Esophagus muscularis mucosa (tissue), 4 donors: ENCODE results near the gene SIK3. TPM values are rescaled to one million over a fixed set of nuclear protein-coding genes. Genes with fewer than 3 reads are reported as not detected.
A peak's percentile ranks its signal among the peaks of the same experiment; 100 is the strongest.

Source experiments
- DNase-seq: peaks from one replicate; pipeline ENCODE4 v3.0.0-alpha.2; 2017; ENCODE audit errors: extremely low spot score
- H3K27ac ChIP-seq, 4 donors: fragments of 200-600 bp; sonication (generic); replicated peaks in 1 of 4; 1 replicate in 3 of 4; 2 replicates in 1 of 4; pipeline ENCODE4 v1.5.1; 2016 to 2019; ENCODE audit warnings: mild to moderate bottlenecking in 1 of 4
- H3K27me3 ChIP-seq, 4 donors: fragments of 200-600 bp; sonication (generic); one replicate each; pipeline versions ENCODE4 v1.5.1 to v1.6.0; 2016 to 2019
- H3K36me3 ChIP-seq, 4 donors: fragments of 200-600 bp; sonication (generic); one replicate each; pipeline ENCODE4 v1.5.1; 2016 to 2019
- H3K4me1 ChIP-seq, 4 donors: fragments of 200-600 bp; sonication (generic); one replicate each; pipeline ENCODE4 v1.5.1; 2016 to 2019
- H3K4me3 ChIP-seq, 4 donors: fragments of 200-600 bp; sonication (generic); 1 replicate in 2 of 4; 2 replicates in 2 of 4; pipeline ENCODE4 v1.5.1; 2016 to 2019; ENCODE audit warnings: mild to moderate bottlenecking in 4 of 4, moderate library complexity in 1 of 4
- H3K9me3 ChIP-seq, 4 donors: fragments of 200-600 bp; sonication (generic); 1 replicate in 3 of 4; 2 replicates in 1 of 4; pipeline ENCODE4 v1.5.1; 2016 to 2019
- EP300 ChIP-seq: sonication (generic); formaldehyde crosslinking; IDR thresholded peaks from one replicate; pipeline ENCODE4 v1.6.1; 2017; ENCODE audit warnings: antibody characterized with exemption
- POLR2A ChIP-seq: fragments of 450-650 bp; IDR thresholded peaks from one replicate; pipeline ENCODE4 v1.6.1; 2017; ENCODE audit warnings: antibody characterized with exemption, moderate library complexity, mild to moderate bottlenecking, low read depth
- POLR2AphosphoS5 ChIP-seq, 2 donors: sonication (generic); formaldehyde crosslinking; IDR thresholded peaks; one replicate each; pipeline ENCODE4 v1.6.1; 2017; ENCODE audit warnings: antibody characterized with exemption in 2 of 2
- WGBS: methylation state at CpG from one replicate; pipeline ENCODE4 v1.1.5; 2018; 5-methylcytosine and 5-hydroxymethylcytosine counted together
- intact Hi-C: fragments of 100-400 bp; cut with DNase I; formaldehyde crosslinking; loops from one replicate; pipeline ENCODE4 v1.15.1; 2023
- total RNA-seq, 4 donors: library from RNA; depleted of rRNA; stranded (reverse); fragments of >200 nt; gene quantifications; one replicate each; pipeline versions ENCODE4 v1.1.0 to v1.2.1, GENCODE V29; 2016
- TF ChIP-seq, protein P1 (sequence below), 3 experiments: fragments of 200-600 bp in 2 of 3; fragments of 450-650 bp in 1 of 3; sonication (generic) in 2 of 3; IDR thresholded peaks; one replicate each; pipeline ENCODE4 v1.5.1; 2017 to 2019; ENCODE audit warnings: antibody characterized with exemption in 3 of 3, mild to moderate bottlenecking in 2 of 3, moderate library complexity in 1 of 3

Gene SIK3
- total RNA-seq, 4 donors from 2014 or later, result 39.5 to 53.5 (median 42.3) TPM

DNA sequence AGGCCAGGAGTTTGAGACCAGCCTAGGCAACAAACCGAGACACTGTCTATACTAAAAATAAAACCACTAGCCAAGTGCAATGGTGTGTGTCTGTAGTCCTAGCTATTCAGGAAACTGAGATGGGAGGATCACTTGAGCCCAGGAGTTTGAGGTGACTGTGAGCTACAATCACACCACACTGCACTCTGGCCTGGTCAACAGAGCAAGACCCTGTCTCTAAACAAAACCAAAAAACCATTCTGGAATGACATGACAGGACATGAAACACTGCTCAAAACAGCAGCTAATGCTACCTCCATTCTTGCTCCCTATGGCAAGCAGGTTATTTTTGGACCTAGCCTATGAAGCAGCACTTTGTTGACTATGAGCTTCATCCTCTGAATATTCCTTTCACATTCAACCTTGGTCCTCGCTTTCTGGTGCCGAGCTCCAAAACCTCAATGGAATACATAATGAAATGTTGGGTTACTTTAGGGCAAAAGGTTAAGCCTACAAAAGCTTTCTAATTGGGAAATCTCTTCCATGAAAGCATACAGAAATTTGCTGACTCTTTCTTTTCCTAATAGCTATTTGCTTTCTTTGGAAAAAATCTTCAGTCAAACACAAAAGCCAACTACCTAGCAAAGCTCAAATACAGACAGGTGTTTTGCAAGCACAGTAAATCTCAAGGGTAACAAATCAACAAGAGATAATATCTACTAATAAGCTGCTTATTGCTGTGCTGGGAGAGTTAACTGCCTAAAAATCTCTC, 21.1 kb downstream of the SIK3 start:
- Histone ChIP-seq H3K4me1 (peaks cover 25 to 77% (median 69%) of the 10 kb centered on the region in 4 donors), H3K9me3 (no peaks in the 10 kb centered on the region), H3K36me3 (no peaks in the 10 kb centered on the region), H3K27ac (no peak overlapping the region), H3K27me3 (no peaks in the 10 kb centered on the region), H3K4me3 (no peak overlapping the region)
- intact Hi-C loops, result no loop called here
- no peak for DNase-seq
- no peak for TF ChIP-seq EP300
- TF ChIP-seq POLR2A, result no peak
- TF ChIP-seq POLR2AphosphoS5 (IDR thresholded peaks at IDR 0.05), result no peak
- TF ChIP-seq, protein P1, sequence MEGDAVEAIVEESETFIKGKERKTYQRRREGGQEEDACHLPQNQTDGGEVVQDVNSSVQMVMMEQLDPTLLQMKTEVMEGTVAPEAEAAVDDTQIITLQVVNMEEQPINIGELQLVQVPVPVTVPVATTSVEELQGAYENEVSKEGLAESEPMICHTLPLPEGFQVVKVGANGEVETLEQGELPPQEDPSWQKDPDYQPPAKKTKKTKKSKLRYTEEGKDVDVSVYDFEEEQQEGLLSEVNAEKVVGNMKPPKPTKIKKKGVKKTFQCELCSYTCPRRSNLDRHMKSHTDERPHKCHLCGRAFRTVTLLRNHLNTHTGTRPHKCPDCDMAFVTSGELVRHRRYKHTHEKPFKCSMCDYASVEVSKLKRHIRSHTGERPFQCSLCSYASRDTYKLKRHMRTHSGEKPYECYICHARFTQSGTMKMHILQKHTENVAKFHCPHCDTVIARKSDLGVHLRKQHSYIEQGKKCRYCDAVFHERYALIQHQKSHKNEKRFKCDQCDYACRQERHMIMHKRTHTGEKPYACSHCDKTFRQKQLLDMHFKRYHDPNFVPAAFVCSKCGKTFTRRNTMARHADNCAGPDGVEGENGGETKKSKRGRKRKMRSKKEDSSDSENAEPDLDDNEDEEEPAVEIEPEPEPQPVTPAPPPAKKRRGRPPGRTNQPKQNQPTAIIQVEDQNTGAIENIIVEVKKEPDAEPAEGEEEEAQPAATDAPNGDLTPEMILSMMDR (IDR thresholded peaks at IDR 0.05), result no peak
- WGBS, result 86% methylated on average over 3 of the region's 3 CpGs

DNA sequence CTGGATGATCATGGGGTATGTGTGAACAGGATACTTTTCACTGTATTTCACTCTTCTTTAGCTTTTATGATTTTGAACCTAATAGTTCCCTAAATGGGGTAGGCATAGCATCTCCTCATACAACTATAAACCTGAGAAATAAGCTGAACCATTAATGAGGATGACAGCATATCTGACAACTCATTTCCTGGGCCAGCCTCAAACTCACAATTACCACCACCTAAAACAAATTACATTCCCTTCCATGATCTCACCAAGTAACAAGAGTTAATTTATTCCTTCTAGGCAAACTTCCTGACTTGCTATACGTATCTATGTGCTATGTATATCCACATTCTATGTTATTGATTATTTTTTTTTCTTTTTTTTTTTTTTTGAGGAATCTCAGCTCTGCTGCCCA, 23.0 kb downstream of the SIK3 start:
- Histone ChIP-seq H3K4me3 (no peak overlapping the region), H3K27ac (no peak overlapping the region), H3K36me3 (no peaks in the 10 kb centered on the region), H3K27me3 (no peaks in the 10 kb centered on the region), H3K9me3 (no peaks in the 10 kb centered on the region), H3K4me1 (peaks cover 41 to 84% (median 77%) of the 10 kb centered on the region in 4 donors)
- intact Hi-C loops, result no loop called here
- TF ChIP-seq POLR2A (no peak), POLR2AphosphoS5 (IDR thresholded peaks at IDR 0.05) (no peak), EP300 (no peak)
- TF ChIP-seq, protein P1 (IDR thresholded peaks at IDR 0.05), result no peak
- no peak for DNase-seq
- WGBS, result 71% methylated on average over 1 of the region's 1 CpG

DNA sequence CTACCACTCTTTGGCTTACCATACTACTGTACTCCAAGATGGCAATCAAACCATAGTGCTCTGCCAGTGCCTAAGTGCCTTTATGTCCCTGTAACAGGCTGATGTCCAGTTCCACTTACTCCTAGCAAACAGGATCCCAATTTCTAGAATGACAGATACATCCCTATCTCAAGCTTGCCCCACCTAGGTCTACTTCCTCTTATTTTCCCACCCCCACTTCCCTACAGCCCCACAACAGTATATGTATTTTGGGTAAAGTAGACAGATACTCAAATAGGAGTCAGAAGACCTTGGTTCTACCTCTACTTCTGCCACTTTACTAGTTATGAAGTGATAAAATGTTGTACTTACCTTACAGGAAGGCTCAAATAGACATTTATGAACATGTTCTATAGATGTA, 24.1 kb downstream of the SIK3 start:
- no peak for DNase-seq
- intact Hi-C loops, result no loop called here
- Histone ChIP-seq H3K4me3 (no peak overlapping the region), H3K27ac (no peak overlapping the region), H3K27me3 (no peaks in the 10 kb centered on the region), H3K36me3 (no peaks in the 10 kb centered on the region), H3K4me1 (peaks cover 43 to 88% (median 79%) of the 10 kb centered on the region in 4 donors), H3K9me3 (no peaks in the 10 kb centered on the region)
- TF ChIP-seq POLR2AphosphoS5 (IDR thresholded peaks at IDR 0.05) (no peak), POLR2A (no peak), EP300 (no peak)
- TF ChIP-seq, protein P1 (IDR thresholded peaks at IDR 0.05), result no peak

DNA sequence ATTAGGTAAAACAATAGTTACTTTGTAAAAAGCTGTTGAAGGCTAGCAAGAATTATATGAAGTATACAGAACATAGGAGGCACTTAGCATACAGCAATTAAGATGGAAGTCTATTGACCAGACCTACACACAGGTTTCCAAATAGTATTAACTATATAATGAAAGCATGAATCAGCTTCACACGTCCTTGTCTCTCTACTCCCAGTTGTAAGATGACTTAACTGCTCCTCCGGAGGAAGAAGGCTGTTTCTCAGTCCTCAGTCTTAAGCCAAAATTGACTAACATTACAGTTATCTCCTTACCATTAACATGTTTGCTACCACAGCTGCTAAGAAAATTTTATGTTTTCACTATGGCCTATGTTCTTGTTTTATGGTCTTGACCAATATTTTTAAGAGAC, 24.7 kb downstream of the SIK3 start:
- H3K36me3 ChIP-seq, result no peaks in the 10 kb centered on the region
- WGBS, result 59% methylated on average over 2 of the region's 2 CpGs
- H3K4me3 ChIP-seq, result no peak overlapping the region
- no peak for DNase-seq
- peak overlapping the region in 1 of 4 donors; percentile 39 for H3K27ac ChIP-seq
- no peaks in the 10 kb centered on the region for H3K27me3 ChIP-seq
- TF ChIP-seq POLR2A (no peak), POLR2AphosphoS5 (IDR thresholded peaks at IDR 0.05) (no peak), EP300 (no peak)
- TF ChIP-seq, protein P1 (IDR thresholded peaks at IDR 0.05), result no peak
- H3K9me3 ChIP-seq, result no peaks in the 10 kb centered on the region
- H3K4me1 ChIP-seq, result peaks cover 43 to 85% (median 79%) of the 10 kb centered on the region in 4 donors
- intact Hi-C loops, result no loop called here
